GM10847 (cell line): ENCODE results near the gene MGA.

ENCODE experiments used
- POLR2A ChIP-seq: IDR thresholded peaks from 2 replicates; pipeline ENCODE4 v1.6.1; 2011; ENCODE audit not compliant: insufficient read length; ENCODE audit errors: extremely low read depth

The MGA gene

GRCh38 chr15:41735046-41735445 is 74.8 kb downstream of the MGA start:
- no peak for TF ChIP-seq POLR2A

GRCh38 chr15:41746802-41747201 is 86.6 kb downstream of the MGA start:
- TF ChIP-seq POLR2A, result no peak

GRCh38 chr15:41756198-41756597 is 96.0 kb downstream of the MGA start:
- no peak for TF ChIP-seq POLR2A

GRCh38 chr15:41772720-41773331 is 112.6 kb downstream of the MGA start:
- TF ChIP-seq POLR2A, result no peak

- TF ChIP-seq POLR2A, result no peak
Measured at GRCh38 chr15:41773332-41773728, 113.1 kb downstream of the MGA start.

GRCh38 chr15:41773729-41774061 is 113.5 kb downstream of the MGA start:
- no peak for TF ChIP-seq POLR2A

GRCh38 chr15:41774062-41774881 is 114.1 kb downstream of the MGA start, which contains the start of gene MAPKBP1:
TSS of gene MAPKBP1 (plus strand) at chr15:41774484. CDS start at chr15:41775276, 792 bp downstream.
- peak; percentile 54 for TF ChIP-seq POLR2A

- TF ChIP-seq POLR2A, result no peak
Measured at GRCh38 chr15:41774882-41775417, 114.7 kb downstream of the MGA start.

- TF ChIP-seq POLR2A, result no peak
Measured at GRCh38 chr15:41775651-41776050, 115.4 kb downstream of the MGA start.

- no peak for TF ChIP-seq POLR2A
Measured at GRCh38 chr15:41777421-41777973, 117.3 kb downstream of the MGA start.

GRCh38 chr15:41778521-41778920 is 118.3 kb downstream of the MGA start:
- TF ChIP-seq POLR2A, result no peak

GRCh38 chr15:41779662-41780157 is 119.5 kb downstream of the MGA start:
- TF ChIP-seq POLR2A, result no peak

- no peak for TF ChIP-seq POLR2A
Measured at GRCh38 chr15:41780266-41780665, 120.1 kb downstream of the MGA start.

GRCh38 chr15:41780727-41781126 is 120.5 kb downstream of the MGA start:
- TF ChIP-seq POLR2A, result no peak

- TF ChIP-seq POLR2A, result no peak
Measured at GRCh38 chr15:41782371-41783282, 122.4 kb downstream of the MGA start.
